GM19035 (cell line): Measurements from ENCODE around the gene SAMM50.
"Not testable (repeated sequence)": the region's sequence is repeated elsewhere in the genome, so short reads cannot be mapped to it uniquely, and the experiment has no call there.

ENCODE experiments used
- ATAC-seq: cut with Tn5 transposase; IDR thresholded peaks from one replicate; pipeline ENCODE4 v1.9.1; 2021; ENCODE audit not compliant: unreplicated experiment

The SAMM50 gene

DNA sequence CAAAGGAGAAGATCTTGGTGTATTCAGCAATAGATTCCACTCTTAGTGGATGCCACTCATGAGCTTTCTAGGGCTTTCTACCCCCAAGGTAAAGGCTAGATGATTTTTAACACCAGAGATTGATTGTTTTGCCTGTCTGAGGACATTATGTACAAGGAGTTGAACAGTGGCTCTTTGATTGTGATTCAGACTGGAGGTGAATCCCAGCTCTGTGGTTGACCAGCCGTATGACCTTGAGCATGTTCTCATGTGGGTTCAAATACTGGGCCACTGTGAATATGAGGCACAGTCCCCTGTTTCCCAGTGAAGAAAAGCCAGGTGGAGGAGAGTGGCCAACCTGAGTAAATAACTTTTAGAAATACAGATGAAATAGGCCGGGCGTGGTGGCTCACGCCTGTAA is 44.9 kb downstream of the SAMM50 start:
- ATAC-seq = no peak

DNA sequence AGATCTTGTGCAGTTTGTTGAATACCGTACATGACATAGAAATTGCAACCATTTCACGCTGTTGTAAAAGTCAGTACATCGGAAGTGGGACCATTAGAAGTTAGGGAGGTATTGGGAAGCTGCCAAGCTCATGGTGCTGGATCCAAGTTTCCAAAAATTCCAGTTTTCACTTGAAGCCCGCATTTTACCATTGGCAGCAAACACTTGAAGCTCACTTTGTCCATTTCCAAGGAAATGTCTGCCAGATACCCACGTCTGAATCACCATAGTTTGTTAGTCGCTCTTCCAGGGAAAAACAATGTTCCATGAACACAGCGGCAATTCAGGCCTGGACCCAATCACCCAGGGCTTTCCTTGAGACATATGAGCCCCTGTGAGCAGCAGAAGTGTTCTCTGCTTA is 46.3 kb downstream of the SAMM50 start:
- no peak for ATAC-seq

DNA sequence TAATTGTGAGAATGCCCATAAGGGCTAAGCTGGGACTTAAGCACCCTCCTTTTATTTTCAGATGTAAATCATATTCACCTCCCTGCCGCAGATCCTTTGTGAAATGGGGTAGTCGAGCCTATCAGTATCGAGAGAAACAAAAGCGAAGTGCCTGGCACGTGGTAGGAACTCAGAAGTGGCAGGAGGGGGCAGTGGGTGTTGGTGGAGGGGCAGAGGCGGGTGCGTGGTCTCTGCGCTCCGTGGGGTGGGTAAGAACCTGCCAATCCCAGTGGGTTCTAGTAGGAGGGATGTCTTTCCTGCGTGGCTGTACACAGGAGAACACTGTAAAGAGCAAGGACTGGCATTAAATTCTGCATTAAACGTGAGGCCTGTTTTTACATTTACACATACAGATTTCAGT is 47.1 kb downstream of the SAMM50 start:
- ATAC-seq = no peak

DNA sequence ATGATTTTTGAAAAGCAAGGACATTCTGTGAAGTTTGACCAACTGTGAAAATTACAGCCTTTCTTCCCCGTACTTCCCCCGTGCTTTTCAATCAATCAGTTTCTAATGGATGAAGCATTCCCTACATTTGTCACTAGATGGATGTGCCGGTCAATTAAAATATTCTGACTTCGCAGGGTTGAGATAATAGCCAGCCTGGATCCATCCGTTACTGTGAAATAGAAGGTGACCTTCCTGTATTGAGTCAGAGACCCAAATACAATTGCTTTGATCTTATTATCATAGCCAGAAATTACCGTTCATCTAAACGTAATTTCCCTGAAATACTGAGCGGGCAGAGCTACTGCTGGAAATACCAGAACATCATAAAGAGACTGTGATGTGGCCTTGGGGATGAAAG is 47.8 kb downstream of the SAMM50 start:
- ATAC-seq = no peak

DNA sequence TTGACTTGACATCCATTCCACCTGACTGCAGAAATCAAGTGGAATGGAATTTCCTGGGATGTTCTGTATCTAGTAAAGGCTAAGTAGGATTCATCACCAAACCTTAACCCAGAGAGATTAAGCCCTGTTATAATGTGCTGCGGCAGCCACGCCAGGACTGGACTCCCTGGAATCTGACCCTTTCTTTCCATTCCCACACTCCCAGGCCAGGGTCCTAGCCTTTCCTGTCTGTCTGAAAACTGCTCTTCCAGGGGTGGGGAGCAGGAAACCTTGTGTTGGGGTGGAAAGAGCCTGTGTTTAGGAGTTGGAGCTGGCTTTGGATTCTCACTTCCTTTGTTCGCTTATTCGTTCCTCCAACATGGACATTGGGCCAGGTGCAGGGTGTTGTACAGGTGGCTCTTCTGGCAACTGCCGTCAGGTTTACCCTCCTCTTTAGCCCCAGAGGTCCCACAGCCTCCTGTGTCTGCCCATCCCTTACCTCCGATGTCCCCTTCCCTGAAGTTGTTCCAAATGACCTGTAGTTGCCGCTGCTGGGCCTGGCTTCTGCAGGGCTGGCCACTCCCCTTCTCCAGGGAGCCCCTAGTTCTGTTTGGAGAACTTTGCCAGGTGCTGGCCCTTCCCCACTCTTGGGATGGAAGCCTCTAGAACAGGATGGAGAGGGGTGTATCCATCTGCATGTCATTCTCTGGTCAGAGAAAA is 48.3 kb downstream of the SAMM50 start:
- no peak for ATAC-seq

DNA sequence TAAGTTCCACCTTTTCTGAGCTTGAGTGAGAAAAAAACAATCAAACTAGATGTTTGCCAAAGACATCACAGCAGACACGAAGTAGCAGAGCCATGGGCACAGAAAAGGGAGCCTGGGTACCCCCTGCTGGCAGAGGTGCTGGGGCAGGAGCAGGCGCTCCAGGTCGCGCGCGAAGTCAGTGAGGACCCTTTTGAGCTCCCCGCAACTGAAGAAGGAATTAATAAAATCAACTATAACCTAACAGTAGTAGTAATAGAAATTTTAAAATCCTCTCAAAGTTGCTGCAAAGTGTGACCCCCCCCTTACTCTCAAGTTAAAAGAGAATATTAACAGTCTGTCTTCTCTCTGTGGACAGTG is 48.8 kb downstream of the SAMM50 start:
- no peak for ATAC-seq

DNA sequence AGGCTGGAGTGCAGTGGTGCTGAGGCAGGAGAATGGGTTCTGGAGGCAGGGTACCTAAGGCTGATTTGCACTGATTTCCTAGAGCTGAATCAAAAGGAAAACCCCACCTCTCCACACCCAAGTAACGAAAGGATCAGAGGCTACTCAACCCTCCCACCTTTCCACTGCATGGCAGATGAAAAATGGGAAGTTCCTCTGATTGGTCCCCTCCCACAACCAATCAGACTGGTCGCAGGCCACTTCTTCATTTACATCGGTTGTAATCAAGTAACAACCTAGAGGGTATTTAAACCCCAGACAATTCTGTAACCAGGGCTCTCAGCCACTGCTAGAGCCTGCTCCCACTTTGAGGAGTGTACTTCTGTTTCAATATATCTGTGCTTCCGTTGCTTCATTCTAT is 50.3 kb downstream of the SAMM50 start:
- ATAC-seq = no peak

DNA sequence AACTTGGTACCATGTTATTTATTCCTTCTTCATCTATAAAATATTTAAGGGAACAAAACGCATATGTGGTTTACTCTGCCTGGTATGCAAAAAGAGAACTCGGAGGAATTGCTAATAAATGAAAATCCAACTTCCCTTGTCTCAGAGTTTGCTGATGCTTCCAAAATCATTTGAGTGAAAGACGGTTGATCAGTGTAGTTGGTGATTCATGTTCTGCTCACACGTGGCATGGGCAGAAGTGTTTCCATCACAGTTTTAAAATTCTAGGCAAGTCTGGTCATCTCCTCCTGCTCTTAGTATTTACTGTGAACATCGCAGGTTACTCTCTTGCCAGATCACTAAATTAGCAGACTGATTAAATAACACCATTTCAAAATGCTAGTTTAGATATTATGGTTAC is 56.9 kb downstream of the SAMM50 start:
- no peak for ATAC-seq

DNA sequence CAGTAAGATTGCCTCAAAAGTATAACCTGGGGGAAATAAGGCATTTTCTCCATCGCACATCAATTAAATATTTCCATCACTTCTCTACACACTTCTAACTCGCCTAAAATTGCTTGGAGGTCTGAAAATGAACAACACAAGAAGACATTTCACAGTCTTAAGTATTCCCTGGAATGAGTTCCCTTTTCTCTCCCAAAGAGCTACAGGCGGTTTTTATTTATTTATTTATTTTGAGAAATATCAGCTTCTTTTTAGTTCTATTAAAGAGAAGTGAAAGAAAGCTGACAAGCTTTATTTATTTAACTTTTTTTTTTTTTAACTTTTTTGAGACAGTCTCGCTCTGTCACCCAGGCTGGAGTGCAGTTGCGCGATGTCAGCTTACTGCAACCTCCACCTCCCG is 57.3 kb downstream of the SAMM50 start:
- no peak for ATAC-seq

DNA sequence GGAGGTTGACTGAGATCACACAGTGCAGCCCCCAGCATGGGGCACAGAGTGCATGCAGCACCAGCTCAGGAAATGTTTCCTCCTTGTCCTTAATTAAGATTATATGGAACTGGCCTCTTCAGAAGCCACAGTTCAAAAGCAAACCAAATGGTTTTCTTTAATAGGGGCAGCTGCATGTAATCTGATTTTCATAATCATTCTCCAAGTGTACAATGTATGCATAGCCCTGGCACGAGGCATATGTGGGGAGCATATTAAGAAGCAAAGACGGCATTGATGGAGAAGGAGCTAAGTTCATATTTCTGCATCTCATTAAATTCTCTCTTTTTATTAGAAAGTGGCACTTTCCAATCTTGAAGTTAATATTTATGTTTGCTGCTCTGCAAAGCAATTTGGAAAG is 59.0 kb downstream of the SAMM50 start:
- no peak for ATAC-seq

DNA sequence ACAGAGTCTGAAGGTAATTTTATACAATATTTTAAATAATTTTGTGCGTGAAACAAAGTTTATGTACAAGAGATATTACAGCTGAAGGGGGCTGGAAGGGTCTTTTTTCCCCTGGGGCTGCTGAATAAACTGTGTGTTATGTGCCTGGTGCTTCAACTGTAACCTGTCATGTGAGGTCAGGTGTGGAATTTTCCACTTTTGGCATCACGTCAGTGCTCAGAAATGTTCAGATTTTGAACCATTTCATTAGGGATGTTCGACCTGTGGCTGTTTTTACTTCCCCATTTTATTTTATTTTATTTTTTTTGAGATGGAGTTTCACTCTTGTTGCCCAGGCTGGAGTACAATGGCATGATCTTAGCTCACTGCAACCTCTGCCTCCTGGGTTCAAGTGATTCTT is 61.3 kb downstream of the SAMM50 start:
- ATAC-seq = not testable (repeated sequence)

DNA sequence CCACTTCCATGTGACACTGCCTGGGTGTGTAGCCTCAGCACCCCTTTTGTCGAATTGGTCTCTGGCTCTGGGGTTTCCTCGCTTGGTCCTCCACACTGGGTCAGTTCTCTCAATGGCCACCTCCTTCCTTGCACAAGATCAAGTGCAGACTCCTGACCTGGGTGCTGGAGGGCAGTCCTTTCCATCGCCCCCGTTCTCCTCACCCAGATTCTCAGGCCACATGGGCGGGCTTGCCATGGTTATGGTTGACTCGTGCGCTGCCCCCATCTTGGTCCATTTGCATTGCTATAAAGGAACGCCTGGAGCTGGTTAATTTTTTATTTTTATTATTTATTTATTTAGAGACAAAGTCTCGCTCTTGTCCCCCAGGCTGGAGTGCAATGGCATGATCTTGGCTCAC is 63.4 kb downstream of the SAMM50 start:
- no peak for ATAC-seq

DNA sequence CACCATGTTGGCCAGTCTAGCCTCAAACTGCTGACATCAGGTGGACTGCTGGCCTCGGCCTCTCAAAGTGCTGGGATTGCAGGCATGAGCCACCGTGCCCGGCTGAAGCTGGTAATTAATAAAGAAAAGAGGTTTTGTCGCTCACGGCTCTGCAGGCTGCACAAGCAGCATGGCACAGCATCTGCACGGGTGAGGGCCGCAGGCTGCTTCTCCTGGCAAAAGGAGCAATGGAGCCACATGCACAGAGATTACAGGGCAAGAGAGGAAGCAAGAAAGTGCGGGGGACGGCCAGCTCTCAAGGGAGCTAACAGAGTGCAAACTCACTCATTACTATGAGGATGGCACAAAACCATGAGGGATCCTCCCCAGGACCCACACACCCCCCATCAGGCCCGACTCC is 64.2 kb downstream of the SAMM50 start:
- no peak for ATAC-seq

DNA sequence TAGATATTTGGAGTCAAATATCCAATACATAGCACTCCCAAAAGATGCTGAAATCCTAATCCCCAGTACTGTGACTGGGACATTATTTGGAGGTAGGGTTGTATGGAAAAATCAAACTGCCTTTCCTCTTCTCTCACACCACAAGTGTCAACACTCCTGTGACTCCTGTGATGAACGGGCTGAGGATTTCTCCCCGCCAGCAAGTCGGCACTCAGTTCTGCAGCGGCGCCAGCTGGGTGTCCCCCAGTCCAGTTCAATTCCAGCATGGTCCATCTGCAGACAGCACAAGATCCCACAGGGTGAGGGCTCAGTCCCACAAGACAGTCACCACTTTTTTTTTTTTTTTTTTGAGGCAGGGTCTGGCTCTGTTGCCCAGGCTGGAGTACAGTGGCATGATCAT is 64.6 kb downstream of the SAMM50 start:
- ATAC-seq = no peak

DNA sequence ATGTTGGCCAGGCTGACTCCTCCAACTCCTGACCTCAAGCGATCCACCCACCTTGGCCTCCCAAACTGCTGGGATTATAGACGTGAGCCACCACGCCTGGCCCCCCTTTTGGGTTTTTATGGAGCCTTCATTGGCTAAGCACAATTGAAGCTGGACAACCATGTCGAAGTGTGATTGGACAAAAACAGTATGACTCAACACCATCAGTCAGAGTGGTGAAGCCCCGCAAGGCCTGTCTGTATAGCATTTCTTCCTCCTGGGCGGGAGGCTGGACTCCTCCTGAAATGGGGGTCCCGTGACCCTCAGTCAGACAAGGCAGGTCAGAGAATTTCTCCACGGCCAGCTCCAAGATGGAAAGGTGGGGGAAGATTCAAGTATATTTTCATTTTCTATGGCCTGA is 65.7 kb downstream of the SAMM50 start:
- ATAC-seq = no peak

DNA sequence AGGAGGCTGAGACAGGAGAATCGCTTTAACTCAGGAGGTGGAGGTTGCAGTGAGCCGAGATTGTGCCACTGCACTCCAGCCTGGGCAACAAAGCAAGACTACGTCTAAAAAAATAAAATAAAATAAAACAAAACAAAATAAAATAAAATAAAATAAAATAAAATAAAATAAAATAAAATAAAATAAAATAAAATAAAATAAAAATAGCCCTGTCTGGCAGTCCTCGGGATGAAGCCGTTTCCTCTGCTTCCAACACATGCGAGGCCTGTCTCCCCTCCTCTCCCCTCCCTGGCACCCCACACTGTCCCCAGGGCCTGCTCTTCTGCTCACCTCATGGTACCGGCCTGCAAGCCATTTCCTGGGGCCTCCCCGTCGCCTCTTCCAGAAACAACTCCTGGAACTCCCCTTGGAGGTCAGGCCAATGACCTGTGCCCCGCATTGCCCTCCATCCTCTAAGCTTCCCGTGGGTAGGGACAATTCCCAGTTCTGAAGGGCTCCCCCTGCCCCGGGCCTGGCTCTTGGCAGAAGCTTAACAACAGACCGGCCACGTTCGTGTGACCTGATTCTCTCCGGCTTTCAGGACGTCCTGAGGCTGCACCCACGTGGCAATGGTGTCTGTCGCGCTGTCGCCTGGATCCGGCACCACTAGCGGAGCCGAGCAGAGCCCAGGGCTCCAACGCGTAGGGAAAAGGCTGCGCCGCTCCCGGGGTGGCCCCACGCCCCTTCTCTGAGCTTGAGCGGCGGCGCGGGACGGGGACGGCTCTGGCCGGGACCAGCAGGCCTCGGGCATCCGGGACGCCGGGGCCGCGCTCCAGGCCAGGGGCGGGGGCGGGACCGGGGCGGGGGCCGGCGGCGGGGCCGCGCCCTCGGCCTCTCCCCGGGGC is 68.4 kb downstream of the SAMM50 start:
- ATAC-seq = no peak

DNA sequence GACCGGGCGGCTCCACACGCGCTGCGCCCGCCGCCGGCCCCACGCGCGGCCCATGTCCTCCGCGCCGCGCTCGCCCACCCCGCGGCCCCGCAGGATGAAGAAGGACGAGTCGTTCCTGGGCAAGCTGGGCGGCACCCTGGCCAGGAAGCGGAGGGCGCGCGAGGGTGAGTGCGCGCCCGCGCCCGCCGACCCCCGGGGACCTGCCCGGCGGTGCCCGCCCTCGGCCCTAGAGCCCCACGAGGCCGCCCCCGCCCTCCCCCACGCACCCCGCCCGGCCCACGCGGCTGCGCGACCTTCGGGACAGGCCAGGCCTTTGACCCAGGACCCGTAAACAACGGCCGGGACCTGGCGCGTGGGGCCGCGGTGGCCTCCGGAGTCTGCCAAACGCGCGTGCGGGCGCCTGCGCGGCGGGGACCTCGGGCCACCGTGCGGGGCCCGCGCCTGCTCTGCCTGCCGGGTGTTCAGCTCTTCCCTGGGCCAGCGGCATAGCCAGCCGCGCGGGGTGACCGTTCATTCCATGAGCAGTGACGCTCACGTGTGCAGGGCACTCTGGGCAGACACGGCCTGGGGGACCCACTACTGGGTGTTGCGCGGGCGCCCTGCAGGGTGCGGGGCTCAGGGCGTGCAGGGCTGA is 69.2 kb downstream of the SAMM50 start, which contains the start of gene PARVB:
TSS of gene PARVB (plus strand) at position 15 of the 634 bp plus-strand sequence. CDS start at position 53, 38 bp downstream.
- ATAC-seq = no peak

DNA sequence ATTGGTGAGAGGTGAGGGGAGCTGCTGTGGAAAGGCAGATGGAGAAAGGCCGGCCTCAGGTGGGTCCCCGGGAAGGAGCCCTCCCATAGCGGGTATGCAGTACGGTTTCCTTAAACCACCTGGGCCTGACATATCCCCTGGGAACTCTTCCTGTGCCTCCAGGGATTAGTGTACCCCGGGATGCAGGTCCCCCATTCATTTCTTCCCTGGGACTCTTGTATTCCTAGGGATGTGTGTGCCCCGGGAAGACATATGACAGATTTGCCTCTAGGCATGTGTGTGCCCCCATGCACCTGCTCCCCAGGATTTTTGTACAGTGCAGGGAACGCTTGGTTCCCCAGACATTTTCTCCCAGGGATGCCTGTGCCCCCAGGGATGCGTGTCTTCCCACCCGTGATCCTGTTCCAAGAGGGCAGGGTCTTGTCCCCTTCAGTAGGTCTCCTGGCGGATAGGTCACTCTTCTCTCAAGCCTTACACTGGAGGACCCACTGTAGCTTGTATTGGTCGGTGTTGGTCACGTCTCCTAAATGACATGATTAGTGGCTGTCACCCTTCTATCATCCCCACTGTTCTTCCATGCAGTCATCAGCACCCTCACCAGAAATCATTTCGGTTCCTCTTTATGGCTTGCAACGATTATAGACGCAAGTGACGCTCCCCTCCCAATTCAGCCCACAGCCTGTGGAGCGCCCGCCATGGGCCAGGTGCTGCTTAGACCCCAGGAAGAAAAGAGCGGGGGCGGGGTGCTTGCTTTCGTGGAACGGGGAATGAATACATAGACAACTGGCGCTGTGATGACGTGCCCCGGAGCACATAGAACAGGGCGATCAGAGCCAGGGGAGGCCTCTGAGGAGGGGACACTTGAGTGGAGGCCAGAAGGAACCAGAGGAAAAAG is 70.2 kb downstream of the SAMM50 start:
- ATAC-seq = peak; percentile 43

DNA sequence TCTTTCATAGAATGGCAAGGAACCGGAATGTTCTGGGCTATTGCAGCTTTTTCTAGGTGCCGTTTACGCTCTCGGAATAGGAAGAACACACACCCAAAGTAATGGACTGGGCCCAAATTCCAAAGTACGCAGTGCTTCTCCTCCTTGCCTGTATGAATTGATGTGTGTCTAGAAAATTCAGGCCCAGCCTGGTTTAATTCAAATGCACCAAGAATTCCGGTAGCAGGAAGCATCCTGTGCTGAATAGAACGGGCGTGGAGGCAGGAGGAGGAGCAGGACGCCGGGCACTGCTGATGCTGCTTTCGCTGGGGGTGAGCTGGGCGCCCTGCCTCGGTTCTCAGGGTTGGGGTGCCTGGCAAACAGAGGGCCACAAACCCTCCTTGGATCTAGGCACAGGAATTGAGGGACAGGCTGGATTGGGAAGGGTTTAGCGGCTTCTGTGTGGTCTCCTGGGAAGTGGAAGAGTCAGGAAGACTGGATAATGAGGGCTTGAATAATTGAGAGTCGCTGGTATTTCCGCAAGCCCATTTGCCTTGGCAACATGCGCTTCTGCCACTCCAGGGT is 70.9 kb downstream of the SAMM50 start:
- no peak for ATAC-seq

DNA sequence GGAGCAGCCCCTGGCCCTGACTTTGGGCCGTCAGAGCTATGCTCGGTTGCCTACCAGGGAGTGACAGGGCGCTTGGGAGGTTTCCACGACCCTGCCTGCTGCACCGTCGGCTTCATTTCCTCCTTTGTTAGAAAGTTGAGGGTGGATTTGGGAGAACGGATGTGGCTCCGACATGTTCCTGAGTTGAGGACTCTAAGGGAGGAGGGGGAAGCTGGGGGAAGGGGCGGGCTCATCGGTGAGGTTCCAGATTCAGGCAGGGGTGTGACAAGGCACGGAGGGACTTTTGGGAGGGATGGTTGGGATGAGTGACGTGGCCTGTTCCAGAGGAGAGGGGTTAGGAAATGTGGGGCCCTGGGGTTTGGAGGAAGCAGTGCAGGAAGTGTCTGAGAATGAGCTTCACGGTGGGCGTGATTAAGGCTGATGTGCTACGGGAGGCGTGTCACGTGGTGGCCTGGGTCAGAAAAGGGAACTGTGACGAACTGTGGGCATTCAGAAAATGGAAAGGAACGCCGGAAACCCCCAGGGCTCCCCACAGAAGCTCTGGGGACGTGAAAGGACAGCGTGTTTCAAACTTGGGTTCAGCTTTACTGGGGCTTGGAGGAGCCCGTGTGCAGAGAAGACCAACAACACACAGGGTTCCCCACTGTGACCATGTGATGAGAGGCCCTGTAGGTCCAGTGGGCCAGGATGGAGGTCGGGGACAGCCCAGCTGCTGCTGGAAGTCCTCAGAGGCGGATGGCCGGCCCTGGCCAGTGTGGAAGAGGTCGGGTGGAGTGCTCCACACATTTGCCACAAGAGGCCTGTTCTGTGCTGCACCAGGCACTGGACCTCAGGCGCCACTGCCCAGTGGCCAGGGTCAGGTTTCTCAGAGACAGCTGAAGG is 71.6 kb downstream of the SAMM50 start:
- ATAC-seq = peak; percentile 51
